Measurements from ENCODE around the gene TPBG.

GRCh38 chr6:82371799-82372546 is 8.4 kb downstream of the TPBG start:
- TF ChIP-seq EZH2 (IDR thresholded peaks at IDR 0.05; ENCODE audit: insufficient read depth, poor library complexity, severe bottlenecking) (no peak), EZH2phosphoT487 (IDR thresholded peaks at IDR 0.05; ENCODE audit: insufficient read depth, low read depth) (no peak)

Measured in GM23248 (cell line).